ENCODE measurements around the gene CDH23. TPM values are rescaled to one million over a fixed set of nuclear protein-coding genes. Genes with fewer than 3 reads are reported as not detected.

Gene CDH23
- total and polyA plus RNA-seq, 2 of the 8 experiments (the other 6 are each of a cell fraction or from before 2014, with no cell fraction given) = 1.9 to 4.9 TPM

- Histone ChIP-seq H2AK5ac (ENCODE audit: low read depth, low read length) (no peak overlapping the region), H3K23ac (ENCODE audit: insufficient read length) (no peak overlapping the region), H3K4me3 (ENCODE audit: extremely low read depth in 1 of 4, insufficient read depth in 2 of 4, low read depth in 3 of 4, low read length in 4 of 4) (no peak overlapping the region), H2BK5ac (ENCODE audit: low read depth, low read length) (0 out of 2 replicates have a peak overlapping the region, but pooled peaks have one; percentile 49), H3K9me3 (ENCODE audit: insufficient read depth in 2 of 2, low read depth in 1 of 2, low read length in 1 of 2) (peaks cover 2 to 7% of the 10 kb centered on the region in 2 experiments; a peak in 1 of 4 replicates), H3K9ac (replicated peaks in 1 of 4; ENCODE audit: extremely low read depth in 1 of 4, low read depth in 3 of 4, low read length in 3 of 4) (no peak overlapping the region), H2BK15ac (ENCODE audit: low read length) (peak overlapping the region; percentile 75; the same call in 1 of the 2 replicates), H2BK120ac (replicated peaks; ENCODE audit: low read depth, low read length) (no peak overlapping the region), H3K4ac (replicated peaks; ENCODE audit: insufficient read length, low read depth, low read length) (no peak overlapping the region), H3K27ac (ENCODE audit: low read depth, low read length) (no peak overlapping the region), H4K5ac (ENCODE audit: insufficient read length, low read depth, low read length) (no peak overlapping the region), H3K36me3 (ENCODE audit: control insufficient read depth in 2 of 4, insufficient read depth in 4 of 4, low read length in 3 of 4) (no peaks in the 10 kb centered on the region), H4K20me1 (replicated peaks in 1 of 2; ENCODE audit: control insufficient read depth in 1 of 2, insufficient read depth in 2 of 2, low read length in 2 of 2) (no peaks in the 10 kb centered on the region), H4K91ac (replicated peaks; ENCODE audit: insufficient read length, low read length) (peak overlapping the region; percentile 3), H3K4me1 (replicated peaks in 1 of 4; ENCODE audit: control insufficient read depth in 3 of 4, insufficient read depth in 4 of 4, low read length in 3 of 4) (peaks cover 7 to 25% (median 9%) of the 10 kb centered on the region in 4 experiments), H2BK20ac (ENCODE audit: low read length) (no peak overlapping the region), H3K79me2 (ENCODE audit: control insufficient read depth in 1 of 2, insufficient read depth in 2 of 2, low read length in 2 of 2) (no peaks in the 10 kb centered on the region), H2AFZ (ENCODE audit: low read length) (no peak overlapping the region), H3K27me3 (replicated peaks in 1 of 4; ENCODE audit: control insufficient read depth in 3 of 4, extremely low read depth in 1 of 4, insufficient read depth in 3 of 4, low read length in 3 of 4) (no peaks in the 10 kb centered on the region; a peak in 1 of 7 replicates), H2BK12ac (ENCODE audit: low read depth, low read length) (no peak overlapping the region), H3K79me1 (ENCODE audit: low read depth, low read length) (no peaks in the 10 kb centered on the region), H3K56ac (replicated peaks; ENCODE audit: insufficient read length, low read depth, low read length) (no peak overlapping the region), H4K8ac (ENCODE audit: extremely low read depth, insufficient read depth, low read length) (peak overlapping the region; percentile 18; the same call in 1 of the 2 replicates), H3K23me2 (ENCODE audit: low read depth, low read length) (no peaks in the 10 kb centered on the region), H3K4me2 (ENCODE audit: insufficient read depth in 1 of 2, low read depth in 2 of 2, low read length in 2 of 2) (no peak overlapping the region), H3K18ac (ENCODE audit: extremely low read depth, low read length) (0 out of 2 replicates have a peak overlapping the region, but pooled peaks have one; percentile 6), H3K14ac (ENCODE audit: insufficient read length) (no peak overlapping the region)
- POLR2A ChIA-PET (ENCODE audit: partially characterized antibody) = no interaction called here
- TF ChIP-seq MAFK (IDR thresholded peaks at IDR 0.05; ENCODE audit: low read depth, low read length) (no peak), CHD2 (IDR thresholded peaks at IDR 0.05; ENCODE audit: low read length) (no peak), NRF1 (IDR thresholded peaks at IDR 0.05; ENCODE audit: low read depth, low read length) (no peak), ZNF274 (IDR thresholded peaks at IDR 0.05; ENCODE audit: borderline replicate concordance, extremely low read depth, low read length) (no peak), CBX5 (IDR thresholded peaks at IDR 0.05; ENCODE audit: low read depth, low read length) (no peak)
- DNase-seq (ENCODE audit: low read depth in 1 of 2, low spot score in 2 of 2) (no peak), FAIRE-seq (no peak)
- CTCF ChIA-PET (ENCODE audit: partially characterized antibody) = interaction anchor here (0.7 to 5.5 kb wide), 17 partner anchors 8 to 369 kb away, joined by 3 to 63 read pairs (median 4); partner anchors contain the start of gene SLC29A3
- 86% methylated on average over 5 of the region's 5 CpGs; no CpG with 5 or more reads in 1 of the 2 experiments for WGBS, 2 experiments (ENCODE audit: extremely low coverage in 1 of 2, insufficient coverage in 1 of 2, insufficient read length in 1 of 2, insufficient replicate concordance in 2 of 2, low coverage in 1 of 2, low lambda C conversion rate in 2 of 2, missing lambda C conversion rate in 1 of 2)
These were observed 290.4 kb downstream of the CDH23 start for GRCh38 chr10:71687077-71687476.
